Colon (tissue), 2 donors: ENCODE data around the gene RRAS2.
"Not testable (repeated sequence)": the region's sequence is repeated elsewhere in the genome, so short reads cannot be mapped to it uniquely, and the experiment has no call there.

Source experiments
- FAIRE-seq: peaks from 2 replicates; lab custom pipeline; 2012; peaks lifted over from hg19 to GRCh38; lab: Jason Lieb, UNC
- donor health status: control.
- donor health status: control.

The RRAS2 gene

DNA sequence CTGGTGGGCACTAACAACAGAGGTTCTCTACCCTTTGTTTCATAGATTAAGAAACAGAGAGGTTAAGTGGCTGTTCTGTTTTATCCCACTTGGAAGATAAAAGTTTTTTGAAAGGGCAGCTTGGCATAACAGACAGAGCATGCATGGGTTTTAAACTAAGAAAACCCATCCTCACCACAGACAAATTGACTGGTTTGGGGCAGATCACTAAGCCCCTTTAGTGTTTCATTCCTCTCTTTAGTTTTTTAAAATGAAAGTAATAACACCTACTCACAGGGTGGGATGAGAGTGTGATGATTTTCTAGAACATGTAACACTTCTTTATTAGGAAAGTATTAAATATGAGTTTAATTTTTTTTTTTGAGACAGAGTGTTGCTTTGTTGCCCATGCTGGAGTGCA is 12.3 kb upstream of the RRAS2 start:
- no peak for FAIRE-seq

DNA sequence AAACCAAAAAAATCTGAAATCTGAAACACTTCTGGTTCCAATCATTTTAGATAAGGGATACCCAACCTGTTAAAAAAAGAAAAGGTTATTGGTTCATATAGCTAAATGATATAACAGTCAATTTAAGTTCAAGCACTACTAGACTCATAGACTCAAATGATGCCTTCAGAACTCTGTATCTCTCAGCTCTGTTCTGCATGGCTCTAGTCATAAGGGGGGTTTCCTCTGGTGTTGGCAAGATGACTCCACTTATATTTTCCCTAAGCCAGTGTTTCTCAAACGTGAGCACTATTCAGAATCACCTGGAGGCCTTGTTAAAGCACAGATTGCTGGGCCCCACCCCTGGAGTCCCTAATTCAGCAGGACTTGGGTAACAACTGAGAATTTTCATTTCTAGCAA is 11.5 kb upstream of the RRAS2 start:
- FAIRE-seq = no peak

DNA sequence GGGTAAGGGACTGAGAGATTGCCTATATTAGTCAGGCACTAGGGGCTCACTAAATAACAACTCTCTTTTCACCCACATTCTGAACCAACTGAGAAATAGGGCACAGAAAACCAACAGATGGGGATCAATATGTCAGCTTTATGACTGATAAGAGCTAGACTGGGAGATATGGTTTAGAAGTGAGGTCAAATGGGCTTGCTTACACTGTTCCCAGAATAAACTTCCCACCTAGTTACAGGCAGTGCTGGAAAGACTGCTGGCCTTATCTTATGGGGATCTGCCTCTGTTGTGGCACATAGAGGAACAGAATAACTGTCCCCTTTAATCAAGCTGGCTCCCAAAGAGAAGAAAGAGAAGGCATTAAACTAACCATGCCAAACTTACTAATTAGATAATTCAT is 10.6 kb upstream of the RRAS2 start:
- FAIRE-seq = no peak

DNA sequence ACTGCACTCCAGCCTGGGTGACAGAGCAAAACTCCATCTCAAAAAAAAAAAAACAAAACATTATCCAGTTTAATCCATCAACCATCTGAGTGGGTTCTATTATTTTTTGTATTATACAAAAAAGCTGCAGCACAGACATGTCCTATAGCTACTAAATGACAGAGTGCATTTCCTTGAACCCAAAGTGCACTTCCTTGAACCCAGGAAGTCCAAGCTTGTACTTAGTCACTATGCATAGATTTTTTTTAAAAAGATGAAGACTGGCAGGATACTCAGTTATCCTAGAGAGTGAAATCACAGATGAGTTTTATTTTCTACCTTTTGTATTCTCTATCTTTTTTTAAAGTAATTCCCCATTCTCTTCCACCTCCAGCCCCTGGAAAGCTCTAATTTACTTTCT is 8.0 kb upstream of the RRAS2 start:
- no peak for FAIRE-seq

DNA sequence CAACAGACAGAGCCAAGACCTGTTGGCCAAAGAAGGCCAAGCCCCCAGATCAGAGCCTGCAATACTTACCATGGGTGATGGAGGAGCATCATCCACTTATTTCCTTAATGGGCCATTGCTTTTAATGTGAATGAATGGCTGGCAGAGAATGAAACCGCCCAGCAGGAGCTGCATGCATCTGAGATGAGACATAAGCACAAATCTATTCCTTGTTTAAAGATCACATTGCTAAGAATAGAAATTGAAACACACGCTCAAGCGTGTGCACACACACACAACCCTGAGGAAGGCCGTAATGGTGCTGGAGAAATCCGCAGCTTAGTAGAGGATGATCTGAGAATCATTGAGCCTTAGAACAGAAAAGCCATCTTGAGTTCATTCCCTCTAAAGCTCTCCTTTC is 5.3 kb upstream of the RRAS2 start:
- no peak for FAIRE-seq

DNA sequence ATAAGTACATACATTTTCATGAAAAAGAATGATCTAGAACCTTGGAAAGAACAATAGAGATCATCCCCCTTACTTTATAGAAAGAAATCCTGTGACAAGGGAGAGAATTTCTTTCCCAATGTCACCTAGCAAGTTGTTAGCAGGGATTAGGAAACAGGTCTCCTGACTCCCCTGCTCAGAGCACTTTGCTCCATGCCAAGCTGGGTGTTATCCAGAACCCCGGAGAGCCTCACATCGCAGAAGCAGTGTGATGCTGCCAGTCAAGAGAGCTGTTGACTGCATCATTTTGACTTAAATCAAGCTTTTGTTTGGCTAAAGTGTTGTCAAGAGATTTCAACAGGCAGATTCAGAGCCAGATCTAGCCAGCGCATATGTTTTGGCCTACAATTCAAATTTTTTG is 3.6 kb upstream of the RRAS2 start:
- no peak for FAIRE-seq

DNA sequence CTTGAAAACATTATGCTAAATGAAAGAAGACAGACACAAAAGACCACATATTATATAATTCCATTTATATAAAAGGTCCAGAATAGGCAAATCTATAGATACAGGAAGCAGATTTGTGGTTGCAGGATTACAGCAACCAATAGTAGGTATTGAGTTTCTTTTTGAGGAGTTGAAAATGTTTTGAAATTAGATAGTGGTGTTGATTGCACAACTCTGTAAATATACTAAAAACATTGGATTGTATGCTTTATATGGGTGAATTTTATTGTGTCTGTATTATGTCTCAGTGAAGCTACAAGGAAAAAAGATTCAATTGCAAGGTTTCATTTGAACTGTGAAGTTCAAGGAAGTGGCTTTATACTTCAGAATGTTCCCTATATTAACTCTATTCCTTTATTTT is 3.0 kb upstream of the RRAS2 start:
- FAIRE-seq = no peak

DNA sequence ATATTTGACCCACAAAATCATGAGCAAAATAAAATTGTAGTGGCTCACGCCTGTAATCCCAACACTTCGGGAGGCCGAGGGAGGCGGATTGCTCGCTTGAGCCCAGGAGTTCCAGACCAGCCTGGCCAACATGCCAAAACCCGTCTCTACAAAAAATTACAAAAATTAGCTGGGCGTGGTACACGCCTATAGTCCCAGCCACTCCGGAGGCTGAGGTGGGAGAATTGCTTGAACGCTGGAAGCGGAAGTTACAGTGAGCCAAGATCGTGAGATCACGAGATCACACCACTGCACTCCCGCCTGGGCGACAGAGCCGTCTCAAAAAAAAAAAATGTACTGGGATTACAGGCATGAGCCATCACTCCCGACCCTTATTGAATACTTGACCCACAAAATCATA is 2.0 kb upstream of the RRAS2 start:
- FAIRE-seq = no peak

DNA sequence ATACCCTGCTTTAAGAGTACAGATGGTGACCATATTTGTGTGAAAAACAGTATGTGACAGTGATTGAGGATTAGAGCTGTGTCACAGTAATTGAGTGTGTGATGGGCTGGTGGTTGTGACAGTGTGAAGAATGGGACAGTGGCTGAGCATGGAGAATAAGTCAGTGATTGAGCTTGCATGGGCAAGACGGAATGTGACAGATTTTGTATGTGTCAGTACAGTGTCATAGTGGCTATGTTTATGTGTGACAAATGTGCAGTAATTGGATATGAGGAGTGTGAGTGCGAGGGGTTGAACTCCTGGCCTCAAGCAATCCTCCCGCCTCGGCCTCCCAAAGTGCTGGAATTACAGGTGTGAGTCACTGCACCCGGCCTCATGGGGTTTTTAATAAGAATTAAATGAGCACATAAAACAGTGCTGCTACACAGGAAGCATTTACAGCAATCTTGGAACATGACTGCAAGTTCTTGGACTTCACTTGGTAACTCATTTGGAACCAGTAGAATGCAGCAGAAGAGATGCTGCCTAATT is 583 bp upstream of the RRAS2 start:
- no peak for FAIRE-seq

DNA sequence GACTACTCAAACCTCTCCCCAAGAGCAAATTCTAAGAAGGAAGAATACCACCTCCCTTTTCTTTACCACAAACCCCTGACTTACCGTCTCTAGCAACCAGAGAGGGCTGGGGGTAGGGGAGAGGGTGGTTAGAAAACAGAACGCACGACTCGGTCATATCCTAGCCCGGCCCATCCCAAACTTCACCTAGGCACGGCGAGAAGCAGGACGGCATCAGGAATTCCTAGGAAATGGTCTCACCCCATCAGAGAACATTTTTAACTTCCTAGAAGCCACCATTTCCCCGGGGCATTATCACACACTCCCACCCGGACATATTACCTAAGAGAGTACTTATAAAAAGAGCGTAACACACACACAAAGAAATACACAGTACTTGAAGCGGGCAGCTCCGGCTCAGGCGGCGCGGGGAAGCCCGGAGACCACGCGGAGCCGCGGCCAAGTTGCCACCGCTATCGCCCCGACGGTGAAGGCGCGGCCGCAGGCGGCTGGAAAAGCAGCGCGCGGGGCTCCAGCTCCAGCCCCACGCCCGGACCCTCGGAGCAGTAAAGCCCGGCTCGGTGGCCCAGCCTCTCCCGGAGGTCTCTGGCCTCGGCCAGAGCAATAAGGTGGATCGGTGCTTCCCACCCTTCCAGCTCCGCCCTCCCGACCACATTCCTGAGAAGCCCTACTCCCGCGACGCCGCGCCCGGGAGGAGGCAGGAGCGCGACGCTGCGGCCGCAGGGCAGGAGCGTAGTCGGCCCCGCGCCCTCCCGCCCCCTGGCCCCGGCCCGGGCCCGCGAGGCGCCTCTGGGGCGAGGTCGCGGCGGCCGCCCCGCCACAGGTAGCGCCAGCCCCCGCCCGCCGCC is 878 bp downstream of the RRAS2 start:
- no peak for FAIRE-seq

DNA sequence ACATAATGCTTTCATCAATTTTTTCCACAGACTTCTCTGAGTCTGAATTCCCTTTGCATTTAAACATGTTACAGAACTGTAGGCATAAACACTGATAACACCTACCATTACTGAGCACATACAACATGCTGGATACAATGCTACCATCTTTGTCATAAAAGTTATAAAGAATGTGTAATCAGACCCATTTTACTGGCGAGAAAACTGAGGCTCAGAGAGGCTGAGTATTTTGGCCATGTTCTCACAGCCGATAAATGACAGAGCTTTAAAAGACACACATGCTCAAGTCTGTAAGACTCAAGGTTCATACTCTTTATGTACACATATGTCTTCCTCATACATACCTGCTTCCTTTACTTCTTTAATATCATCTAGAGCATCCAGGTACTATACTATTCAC is 2.6 kb downstream of the RRAS2 start:
- FAIRE-seq = no peak

DNA sequence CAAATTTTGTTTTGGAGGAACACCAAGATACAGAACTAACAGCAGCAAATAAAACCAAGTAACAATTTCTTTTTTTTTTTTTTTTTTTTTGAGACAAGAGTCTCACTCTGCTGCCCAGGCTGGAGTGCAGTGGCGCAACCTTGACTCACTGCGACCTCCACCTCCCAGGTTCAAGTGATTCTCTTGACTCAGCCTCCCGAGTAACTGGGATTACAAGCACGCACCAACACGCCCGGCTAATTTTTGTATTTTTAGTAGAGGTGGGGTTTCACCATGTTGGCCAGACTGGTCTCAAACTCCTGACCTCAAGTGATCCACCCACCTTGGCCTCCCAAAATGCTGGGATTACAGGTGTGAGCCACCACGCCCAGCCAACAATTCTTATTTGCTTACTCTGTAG is 4.4 kb downstream of the RRAS2 start:
- not testable (repeated sequence) for FAIRE-seq

DNA sequence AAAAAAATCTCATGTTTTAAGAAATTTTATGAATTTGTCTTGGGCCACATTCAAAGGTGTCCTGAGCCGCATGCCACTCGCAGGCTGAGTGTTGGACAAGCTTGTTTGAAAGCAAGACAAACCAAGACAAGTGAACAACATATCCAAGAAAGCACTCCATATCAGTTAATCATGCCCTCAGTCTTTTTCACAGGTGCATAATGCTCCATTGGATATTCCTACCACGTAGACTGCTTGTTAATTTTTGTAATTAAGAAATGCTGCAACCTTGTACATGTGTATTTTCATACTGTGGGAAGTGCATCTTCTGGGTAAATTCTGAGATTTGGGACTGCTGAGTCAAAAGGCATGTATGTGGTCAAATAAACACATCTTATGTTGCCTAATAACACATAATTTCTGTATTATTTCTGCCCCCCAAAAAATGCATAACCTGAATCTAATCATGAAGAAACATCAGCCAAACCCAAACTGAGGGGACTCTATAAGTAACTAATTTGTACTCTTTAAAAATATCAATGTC is 8.2 kb downstream of the RRAS2 start:
- FAIRE-seq = no peak

DNA sequence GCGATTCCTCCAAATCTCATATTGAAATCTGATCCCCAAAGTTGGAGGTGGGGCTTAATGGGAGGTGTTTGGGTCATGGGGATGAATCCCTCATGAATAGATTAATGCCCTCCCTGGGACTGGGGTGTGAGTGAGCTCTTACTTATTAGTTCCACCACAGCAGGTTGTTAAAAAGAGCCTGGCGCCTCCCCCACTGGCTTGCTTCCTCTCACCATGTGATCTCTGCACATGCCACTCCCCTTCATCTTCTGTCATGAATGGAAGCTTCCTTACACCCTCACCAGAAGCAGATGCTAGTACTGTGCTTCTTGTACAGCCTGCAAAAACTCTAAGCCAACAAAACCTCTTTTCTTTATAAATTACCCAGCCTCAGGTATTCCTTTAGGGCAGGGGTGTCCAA is 8.8 kb downstream of the RRAS2 start:
- FAIRE-seq = no peak

DNA sequence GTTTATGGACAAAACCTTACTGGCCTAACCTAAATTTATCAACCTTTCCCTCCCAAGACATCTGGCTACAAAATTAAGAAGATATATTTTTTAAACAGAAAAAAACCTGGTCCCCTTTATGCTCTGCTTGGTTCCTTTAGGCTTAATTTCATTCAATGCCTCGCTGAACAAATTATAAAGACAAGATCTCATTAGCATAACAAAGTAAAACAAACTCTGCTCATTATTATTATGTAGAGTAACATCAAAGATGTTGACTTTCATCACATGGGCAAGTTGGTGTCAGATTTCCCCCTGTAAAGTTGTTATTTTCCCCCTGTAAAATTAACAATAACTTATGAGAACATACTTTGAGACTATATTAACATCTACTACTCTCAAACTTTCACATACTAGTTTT is 11.0 kb downstream of the RRAS2 start:
- FAIRE-seq = no peak

DNA sequence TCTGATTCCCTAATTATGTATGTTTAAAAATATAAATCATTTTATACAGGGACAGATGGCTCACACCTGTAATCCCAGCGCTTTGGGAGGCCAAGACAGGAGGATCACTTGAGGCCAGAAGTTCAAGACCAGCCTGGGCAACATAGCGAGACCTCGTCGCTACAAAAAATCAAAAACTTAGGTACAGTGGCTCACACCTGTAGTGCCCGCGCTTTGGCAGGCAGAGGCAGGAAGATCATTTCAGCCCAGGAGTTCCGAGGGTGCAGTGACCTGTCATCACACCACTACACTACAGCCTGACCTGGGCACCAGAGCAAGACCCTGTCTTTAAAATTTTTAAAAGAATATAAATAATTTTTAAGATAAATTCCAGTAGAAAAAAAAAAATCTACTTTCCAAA is 11.5 kb downstream of the RRAS2 start:
- FAIRE-seq = no peak

DNA sequence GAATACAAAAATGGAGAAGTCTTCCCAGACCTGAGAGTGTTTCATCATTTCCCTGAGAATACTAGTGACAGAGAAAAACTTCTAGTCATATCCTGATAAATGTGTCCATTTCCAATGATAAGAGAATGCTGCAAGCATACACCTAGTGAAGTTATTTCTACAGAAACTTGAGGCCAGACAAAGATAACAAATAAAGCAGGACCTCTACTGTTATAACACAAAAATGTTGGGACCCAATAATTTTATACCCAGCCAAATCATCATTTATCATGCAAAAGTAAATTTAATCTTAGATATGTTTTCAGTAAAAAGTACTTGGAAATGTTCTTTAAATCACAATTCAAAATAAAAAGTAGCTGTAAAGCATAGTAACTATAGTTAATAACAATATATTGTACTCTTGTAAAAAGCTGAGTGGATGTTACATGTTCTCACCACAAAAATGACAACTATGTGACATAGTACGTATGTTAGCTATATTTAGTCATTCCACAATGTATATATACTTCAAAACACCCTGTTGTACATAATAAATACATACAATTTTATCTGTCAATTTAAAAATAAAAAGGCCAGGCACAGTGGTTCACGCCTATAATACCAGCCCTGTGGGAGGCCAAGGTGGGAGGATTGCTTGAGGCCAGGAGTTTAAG is 12.6 kb downstream of the RRAS2 start:
- no peak for FAIRE-seq

DNA sequence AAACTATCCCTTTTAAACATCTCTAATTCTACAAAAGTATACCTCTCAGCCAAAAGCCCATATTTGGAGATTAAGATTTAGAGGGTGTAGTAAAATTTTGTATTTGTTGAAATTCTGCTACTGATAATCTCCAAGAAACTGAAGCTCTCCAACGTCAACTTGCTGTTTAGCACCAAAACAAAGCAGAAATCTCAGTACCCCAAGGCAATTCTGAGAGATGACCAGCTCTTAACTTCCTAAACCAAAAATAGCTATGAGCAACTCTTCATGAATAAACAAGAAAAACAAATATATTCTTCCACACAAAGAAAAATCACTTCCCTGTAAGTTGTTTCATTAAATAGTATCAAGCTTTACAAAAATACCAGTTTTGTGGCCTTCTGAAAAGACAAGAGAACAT is 13.3 kb downstream of the RRAS2 start:
- FAIRE-seq = no peak

DNA sequence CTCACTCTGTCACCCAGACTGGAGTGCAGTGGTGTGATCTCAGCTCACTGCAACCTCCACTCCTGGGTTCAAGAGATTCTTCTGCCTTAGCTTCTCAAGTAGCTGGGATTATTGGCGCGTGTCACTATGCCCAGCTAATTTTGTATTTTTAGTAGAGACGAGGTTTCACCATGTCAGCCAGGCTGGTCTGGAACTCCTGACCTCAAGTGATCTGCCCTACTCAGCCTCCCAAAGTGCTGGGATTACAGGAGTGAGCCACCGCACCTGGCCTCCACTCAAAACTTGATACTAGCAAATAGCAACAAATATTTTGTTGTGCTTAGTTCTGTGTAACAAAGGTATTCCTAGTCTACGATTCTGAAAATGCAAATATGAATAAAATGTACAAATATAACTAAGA is 14.0 kb downstream of the RRAS2 start:
- not testable (repeated sequence) for FAIRE-seq

DNA sequence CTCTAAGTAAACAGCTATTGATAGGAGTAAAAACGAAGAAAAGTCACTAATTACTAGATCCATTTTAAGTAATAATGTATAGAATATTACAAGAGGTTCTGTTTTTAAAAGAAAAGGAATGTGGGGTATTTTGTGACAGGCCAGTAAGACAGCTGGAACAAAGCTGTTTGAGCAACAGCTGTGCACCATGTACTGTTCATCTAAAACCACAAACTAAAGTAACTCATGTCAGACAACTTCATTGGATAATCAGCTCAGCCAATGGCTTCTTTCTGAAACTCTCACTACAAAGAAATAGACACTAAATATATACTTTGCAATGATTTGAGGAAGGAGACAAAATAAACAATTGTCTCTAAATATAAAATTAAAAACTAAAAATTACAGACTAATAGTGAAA is 16.1 kb downstream of the RRAS2 start:
- FAIRE-seq = no peak

DNA sequence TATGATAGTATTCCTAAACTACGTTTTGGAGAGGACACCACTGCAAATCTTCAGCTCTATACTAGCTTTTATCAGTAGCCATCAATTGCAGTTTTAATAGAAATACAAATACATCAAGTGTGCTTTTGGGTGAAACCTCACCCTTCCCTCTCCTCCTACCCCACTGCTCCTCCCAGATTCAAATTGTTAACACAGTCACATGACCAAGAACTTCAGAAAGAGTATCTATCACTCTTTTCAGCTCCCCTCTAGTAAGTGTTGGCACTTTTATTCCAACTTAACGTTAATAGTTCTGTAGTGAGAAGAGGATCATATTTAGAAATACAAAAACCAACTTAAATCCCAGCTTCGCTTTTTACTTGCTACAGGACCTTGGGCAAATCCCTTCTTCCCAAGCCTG is 17.0 kb downstream of the RRAS2 start:
- no peak for FAIRE-seq

DNA sequence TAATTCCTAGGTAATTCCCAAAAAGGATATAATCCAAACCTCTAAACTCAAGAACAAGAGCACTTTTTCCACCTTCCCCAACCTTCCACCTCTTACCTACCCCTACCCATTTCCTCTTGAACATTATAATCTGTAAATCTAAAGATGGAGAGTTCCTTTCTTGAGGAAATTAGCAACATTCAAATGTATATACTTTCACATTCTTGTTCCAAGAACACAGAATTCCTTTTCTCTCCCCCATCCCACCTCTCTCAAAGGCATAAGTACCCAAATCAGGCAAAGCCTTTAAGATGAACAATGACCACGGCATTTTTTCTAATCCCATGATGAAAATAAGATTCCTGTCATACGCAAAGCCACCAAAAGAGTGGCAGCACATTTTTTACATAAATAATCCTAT is 18.3 kb downstream of the RRAS2 start:
- FAIRE-seq = no peak

DNA sequence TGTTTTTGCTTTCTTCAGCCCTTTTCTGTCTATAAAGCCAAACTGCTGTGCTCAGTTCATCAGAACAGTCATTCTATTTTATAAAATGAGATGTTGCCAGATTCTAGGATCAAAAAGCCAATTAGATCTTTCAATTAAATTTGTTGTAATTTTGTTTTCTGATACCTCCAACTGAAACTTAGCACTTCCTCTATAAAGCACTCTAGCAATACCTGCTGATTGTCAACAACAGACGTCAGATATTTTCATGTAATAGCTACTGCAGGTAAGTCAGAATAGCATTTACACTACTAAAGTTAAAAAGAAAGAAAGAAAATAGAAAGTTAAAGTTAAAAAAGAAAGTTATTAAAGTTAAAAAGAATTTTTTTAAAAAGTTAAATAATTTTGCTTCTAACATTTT is 19.6 kb downstream of the RRAS2 start:
- FAIRE-seq = peak; percentile 64
